IPS-20b (cell line): Measurements from ENCODE around the gene UBE2R2.
"Not testable (repeated sequence)": the region's sequence is repeated elsewhere in the genome, so short reads cannot be mapped to it uniquely, and the experiment has no call there.

Experiments
- H3K27ac ChIP-seq: one replicate; pipeline ENCODE4 v1.5.1; 2013; ENCODE audit warnings: low read length
- H3K27me3 ChIP-seq: 2 replicates; pipeline ENCODE4 v1.6.1; 2013; ENCODE audit warnings: mild to moderate bottlenecking, low read length, inconsistent platforms; ENCODE audit not compliant: insufficient read depth
- H3K36me3 ChIP-seq: 2 replicates; pipeline ENCODE4 v1.6.1; 2013; ENCODE audit warnings: low read depth, mild to moderate bottlenecking, inconsistent platforms, low read length, moderate library complexity; ENCODE audit not compliant: insufficient read depth
- H3K4me1 ChIP-seq: 2 replicates; pipeline ENCODE4 v1.6.1; 2013; ENCODE audit warnings: mild to moderate bottlenecking, control low read depth, inconsistent platforms, low read length, moderate library complexity; ENCODE audit not compliant: insufficient read depth
- H3K4me3 ChIP-seq: 2 replicates; pipeline ENCODE4 v1.5.1; 2013; ENCODE audit warnings: mild to moderate bottlenecking, low read length, inconsistent platforms
- H3K9ac ChIP-seq: 2 replicates; pipeline ENCODE4 v1.6.1; 2013; ENCODE audit warnings: low read depth, mild to moderate bottlenecking, inconsistent platforms, low read length, moderate library complexity
- H3K9me3 ChIP-seq: 2 replicates; pipeline ENCODE4 v1.6.1; 2013; ENCODE audit warnings: mild to moderate bottlenecking, low read depth, low read length, inconsistent platforms; ENCODE audit not compliant: insufficient read depth

UBE2R2 gene

GRCh38 chr9:33816327-33817252, at the start of gene UBE2R2:
TSS of gene UBE2R2 (plus strand) at chr9:33817160. CDS start at chr9:33817758, 598 bp downstream.
- Histone ChIP-seq H3K9me3 (no peaks in the 10 kb centered on the region), H3K4me1 (peaks cover 18% of the 10 kb centered on the region), H3K36me3 (0 out of 2 replicates have a peak, but pooled peaks cover 3% of the 10 kb centered on the region), H3K4me3 (peak within 1 kb of the TSS; percentile 78), H3K27ac (peak within 1 kb of the TSS; percentile 88), H3K27me3 (no peaks in the 10 kb centered on the region), H3K9ac (peak within 1 kb of the TSS; percentile 82)

GRCh38 chr9:33770156-33770880, 46.6 kb upstream of the UBE2R2 start:
- not testable (repeated sequence) for H3K4me1 ChIP-seq, H3K4me3 ChIP-seq, H3K9ac ChIP-seq, H3K27ac ChIP-seq, H3K36me3 ChIP-seq, H3K9me3 ChIP-seq, H3K27me3 ChIP-seq

- not testable (repeated sequence) for H3K27me3 ChIP-seq, H3K9me3 ChIP-seq, H3K27ac ChIP-seq, H3K9ac ChIP-seq, H3K36me3 ChIP-seq, H3K4me1 ChIP-seq, H3K4me3 ChIP-seq
These were observed 43.8 kb upstream of the UBE2R2 start for GRCh38 chr9:33773135-33773534.

GRCh38 chr9:33774074-33774659, 42.8 kb upstream of the UBE2R2 start:
- H3K9me3 ChIP-seq, H3K27ac ChIP-seq, H3K36me3 ChIP-seq, H3K9ac ChIP-seq, H3K27me3 ChIP-seq, H3K4me1 ChIP-seq, H3K4me3 ChIP-seq: not testable (repeated sequence)

GRCh38 chr9:33776578-33776977, 40.4 kb upstream of the UBE2R2 start:
- Histone ChIP-seq H3K4me3 (no peak overlapping the region), H3K27ac (no peak overlapping the region), H3K36me3 (no peaks in the 10 kb centered on the region), H3K27me3 (no peaks in the 10 kb centered on the region), H3K9ac (no peak overlapping the region), H3K4me1 (no peaks in the 10 kb centered on the region), H3K9me3 (no peaks in the 10 kb centered on the region)

GRCh38 chr9:33778700-33779351, 38.1 kb upstream of the UBE2R2 start:
- no peaks in the 10 kb centered on the region for H3K9me3 ChIP-seq
- no peaks in the 10 kb centered on the region for H3K4me1 ChIP-seq
- no peak overlapping the region for H3K9ac ChIP-seq
- H3K36me3 ChIP-seq, result no peaks in the 10 kb centered on the region
- H3K27ac ChIP-seq, result no peak overlapping the region
- no peak overlapping the region for H3K4me3 ChIP-seq
- no peaks in the 10 kb centered on the region for H3K27me3 ChIP-seq

- Histone ChIP-seq H3K27me3 (no peaks in the 10 kb centered on the region), H3K4me3 (no peak overlapping the region), H3K4me1 (no peaks in the 10 kb centered on the region), H3K27ac (no peak overlapping the region), H3K36me3 (no peaks in the 10 kb centered on the region), H3K9ac (no peak overlapping the region), H3K9me3 (no peaks in the 10 kb centered on the region)
These were observed 36.7 kb upstream of the UBE2R2 start for GRCh38 chr9:33780276-33780675.

- no peaks in the 10 kb centered on the region for H3K9me3 ChIP-seq
- no peak overlapping the region for H3K27ac ChIP-seq
- H3K4me1 ChIP-seq, result no peaks in the 10 kb centered on the region
- H3K4me3 ChIP-seq, result no peak overlapping the region
- H3K9ac ChIP-seq, result no peak overlapping the region
- no peaks in the 10 kb centered on the region; the same call in 1 of the 2 replicates for H3K27me3 ChIP-seq
- H3K36me3 ChIP-seq, result no peaks in the 10 kb centered on the region
These were observed 35.2 kb upstream of the UBE2R2 start for GRCh38 chr9:33781736-33782135.

- H3K9me3 ChIP-seq, result no peaks in the 10 kb centered on the region
- no peak overlapping the region for H3K27ac ChIP-seq
These were observed 34.4 kb upstream of the UBE2R2 start for GRCh38 chr9:33782395-33783152.

GRCh38 chr9:33785914-33786313, 31.0 kb upstream of the UBE2R2 start:
- no peaks in the 10 kb centered on the region for H3K9me3 ChIP-seq
- H3K4me3 ChIP-seq, result no peak overlapping the region
- no peak overlapping the region for H3K9ac ChIP-seq
- no peak overlapping the region for H3K27ac ChIP-seq
- no peaks in the 10 kb centered on the region; the same call in 1 of the 2 replicates for H3K27me3 ChIP-seq
- H3K4me1 ChIP-seq, result no peaks in the 10 kb centered on the region
- H3K36me3 ChIP-seq, result no peaks in the 10 kb centered on the region

More at GRCh38 chr9:33782395-33783152, 34.4 kb upstream of the UBE2R2 start:
- Histone ChIP-seq H3K4me3 (no peak overlapping the region), H3K4me1 (no peaks in the 10 kb centered on the region), H3K36me3 (no peaks in the 10 kb centered on the region), H3K9ac (no peak overlapping the region), H3K27me3 (no peaks in the 10 kb centered on the region; the same call in 1 of the 2 replicates)

GRCh38 chr9:33786681-33787080, 30.3 kb upstream of the UBE2R2 start:
- no peak overlapping the region for H3K4me3 ChIP-seq
- no peaks in the 10 kb centered on the region for H3K4me1 ChIP-seq
- H3K9me3 ChIP-seq, result no peaks in the 10 kb centered on the region
- no peaks in the 10 kb centered on the region; the same call in 1 of the 2 replicates for H3K27me3 ChIP-seq
- H3K27ac ChIP-seq, result no peak overlapping the region
- no peak overlapping the region for H3K9ac ChIP-seq
- no peaks in the 10 kb centered on the region for H3K36me3 ChIP-seq
